Measurements from ENCODE around the gene HES1.

HES1 gene

DNA sequence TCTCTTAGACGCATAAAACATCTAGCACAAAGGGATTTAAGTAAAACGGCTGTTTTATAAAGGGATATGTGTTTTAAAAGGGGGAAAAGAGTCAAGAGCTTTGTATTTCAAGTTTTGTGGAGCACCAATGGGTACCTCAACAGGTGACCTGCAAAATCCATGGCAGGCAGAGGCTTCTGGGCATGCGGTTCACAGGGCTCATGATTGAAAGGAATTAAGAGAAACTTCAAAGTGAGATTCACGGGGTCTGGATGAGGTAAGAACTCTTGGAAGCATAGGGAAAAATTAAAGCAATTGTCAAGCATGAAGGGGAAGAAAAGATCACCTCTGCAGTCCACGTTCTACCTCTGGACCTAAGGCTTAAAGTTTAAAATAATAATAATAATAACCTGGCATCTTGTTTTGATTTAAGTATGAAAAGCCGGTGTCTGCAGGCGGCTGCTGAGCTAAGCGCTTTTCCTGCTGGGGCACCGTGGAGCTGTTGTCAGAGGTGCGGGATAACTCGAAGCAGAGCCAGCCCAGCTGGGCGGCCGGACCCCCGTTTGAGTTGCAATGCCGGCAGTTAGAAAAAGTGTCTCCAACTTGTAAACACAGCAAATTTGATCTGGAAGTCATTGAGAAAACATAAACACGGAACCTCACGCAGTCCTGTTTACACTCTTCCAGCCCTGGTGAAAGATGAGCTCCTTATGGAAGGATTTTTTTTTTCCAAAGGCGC is 40.5 kb downstream of the HES1 start:
- no peak overlapping the region for H3K4me2 ChIP-seq (ENCODE audit: insufficient read depth, low read length)
- TF ChIP-seq EZH2 (IDR thresholded peaks at IDR 0.05; ENCODE audit: borderline replicate concordance, low read depth, low read length, severe bottlenecking) (no peak), CTCF (IDR thresholded peaks at IDR 0.05; ENCODE audit: borderline replicate concordance, extremely low read depth, low read length, poor library complexity, severe bottlenecking) (no peak)
- no peaks in the 10 kb centered on the region for H3K36me3 ChIP-seq (ENCODE audit: insufficient read depth, low read length)

GRCh38 chr3:194177141-194177540 is 41.2 kb downstream of the HES1 start:
- H3K9ac ChIP-seq (ENCODE audit: low read depth, low read length): no peak overlapping the region
- no peaks in the 10 kb centered on the region for H3K27me3 ChIP-seq (ENCODE audit: insufficient read depth, low read length, poor library complexity)
- no peak overlapping the region for H3K4me2 ChIP-seq (ENCODE audit: insufficient read depth, low read length)
- H3K4me3 ChIP-seq (ENCODE audit: low read depth in 1 of 2, low read length in 2 of 2): no peak overlapping the region
- H4K20me1 ChIP-seq (ENCODE audit: insufficient read depth, low read length): no peaks in the 10 kb centered on the region
- no peaks in the 10 kb centered on the region for H3K79me2 ChIP-seq (ENCODE audit: insufficient read depth, low read length)
- H2AFZ ChIP-seq (ENCODE audit: low read depth, low read length): no peak overlapping the region
- H3K36me3 ChIP-seq (ENCODE audit: insufficient read depth, low read length): no peaks in the 10 kb centered on the region
- peaks cover 7% of the 10 kb centered on the region; the same call in 1 of the 2 replicates for H3K4me1 ChIP-seq (ENCODE audit: insufficient read depth, low read length)
- H3K9me3 ChIP-seq (ENCODE audit: insufficient read depth, low read length, severe bottlenecking): no peaks in the 10 kb centered on the region
- ATAC-seq (ENCODE audit: insufficient read depth, low read depth) (no peak), DNase-seq (no peak)
- TF ChIP-seq EZH2 (IDR thresholded peaks at IDR 0.05; ENCODE audit: borderline replicate concordance, low read depth, low read length, severe bottlenecking): no peak
- no peak for TF ChIP-seq CTCF (IDR thresholded peaks at IDR 0.05; ENCODE audit: borderline replicate concordance, extremely low read depth, low read length, poor library complexity, severe bottlenecking)
- no peak overlapping the region for H3K27ac ChIP-seq (ENCODE audit: low read length)

More for the DNA sequence above, 40.5 kb downstream of the HES1 start:
- DNase-seq: no peak
- Histone ChIP-seq H3K4me3 (ENCODE audit: low read depth in 1 of 2, low read length in 2 of 2) (no peak overlapping the region), H3K27ac (ENCODE audit: low read length) (no peak overlapping the region), H3K4me1 (ENCODE audit: insufficient read depth, low read length) (peaks cover 7% of the 10 kb centered on the region; the same call in 1 of the 2 replicates), H3K9me3 (ENCODE audit: insufficient read depth, low read length, severe bottlenecking) (no peaks in the 10 kb centered on the region), H3K9ac (ENCODE audit: low read depth, low read length) (no peak overlapping the region), H4K20me1 (ENCODE audit: insufficient read depth, low read length) (no peaks in the 10 kb centered on the region), H2AFZ (ENCODE audit: low read depth, low read length) (no peak overlapping the region), H3K27me3 (ENCODE audit: insufficient read depth, low read length, poor library complexity) (no peaks in the 10 kb centered on the region), H3K79me2 (ENCODE audit: insufficient read depth, low read length) (no peaks in the 10 kb centered on the region)
- ATAC-seq (ENCODE audit: insufficient read depth, low read depth): no peak

DNA sequence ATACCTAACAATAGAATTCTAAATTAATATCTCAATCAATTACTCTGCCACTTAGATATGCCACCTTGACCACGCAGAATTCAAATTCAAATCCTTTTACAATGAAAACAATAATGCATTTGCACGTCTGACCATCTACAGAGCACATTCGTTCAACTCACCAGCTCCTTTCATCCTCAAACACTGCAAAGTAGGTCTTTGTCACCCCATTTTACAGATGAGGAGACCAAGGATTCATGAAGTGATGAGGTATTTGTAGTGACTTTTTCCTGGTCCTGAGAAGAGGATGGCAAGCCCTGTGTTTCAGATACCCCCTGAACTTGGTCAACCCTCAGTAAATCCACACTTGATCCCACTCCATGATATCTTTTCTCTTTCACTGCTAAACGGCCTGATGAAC is 42.2 kb downstream of the HES1 start:
- no peaks in the 10 kb centered on the region for H3K9me3 ChIP-seq (ENCODE audit: insufficient read depth, low read length, severe bottlenecking)
- no peaks in the 10 kb centered on the region for H3K79me2 ChIP-seq (ENCODE audit: insufficient read depth, low read length)
- ATAC-seq (ENCODE audit: insufficient read depth, low read depth) (no peak), DNase-seq (no peak)
- H3K27ac ChIP-seq (ENCODE audit: low read length): no peak overlapping the region
- peaks cover 7% of the 10 kb centered on the region; the same call in 1 of the 2 replicates for H3K4me1 ChIP-seq (ENCODE audit: insufficient read depth, low read length)
- TF ChIP-seq EZH2 (IDR thresholded peaks at IDR 0.05; ENCODE audit: borderline replicate concordance, low read depth, low read length, severe bottlenecking) (no peak), CTCF (IDR thresholded peaks at IDR 0.05; ENCODE audit: borderline replicate concordance, extremely low read depth, low read length, poor library complexity, severe bottlenecking) (no peak)
- no peaks in the 10 kb centered on the region for H4K20me1 ChIP-seq (ENCODE audit: insufficient read depth, low read length)
- H2AFZ ChIP-seq (ENCODE audit: low read depth, low read length): no peak overlapping the region
- no peak overlapping the region for H3K9ac ChIP-seq (ENCODE audit: low read depth, low read length)
- H3K36me3 ChIP-seq (ENCODE audit: insufficient read depth, low read length): no peaks in the 10 kb centered on the region
- no peaks in the 10 kb centered on the region for H3K27me3 ChIP-seq (ENCODE audit: insufficient read depth, low read length, poor library complexity)
- no peak overlapping the region for H3K4me3 ChIP-seq (ENCODE audit: low read depth in 1 of 2, low read length in 2 of 2)
- no peak overlapping the region for H3K4me2 ChIP-seq (ENCODE audit: insufficient read depth, low read length)
